ENCODE results near the gene ARMC2.
A peak's percentile ranks its signal among the peaks of the same experiment; 100 is the strongest.
"Not testable (repeated sequence)": the region's sequence is repeated elsewhere in the genome, so short reads cannot be mapped to it uniquely, and the experiment has no call there.

Gene ARMC2

DNA sequence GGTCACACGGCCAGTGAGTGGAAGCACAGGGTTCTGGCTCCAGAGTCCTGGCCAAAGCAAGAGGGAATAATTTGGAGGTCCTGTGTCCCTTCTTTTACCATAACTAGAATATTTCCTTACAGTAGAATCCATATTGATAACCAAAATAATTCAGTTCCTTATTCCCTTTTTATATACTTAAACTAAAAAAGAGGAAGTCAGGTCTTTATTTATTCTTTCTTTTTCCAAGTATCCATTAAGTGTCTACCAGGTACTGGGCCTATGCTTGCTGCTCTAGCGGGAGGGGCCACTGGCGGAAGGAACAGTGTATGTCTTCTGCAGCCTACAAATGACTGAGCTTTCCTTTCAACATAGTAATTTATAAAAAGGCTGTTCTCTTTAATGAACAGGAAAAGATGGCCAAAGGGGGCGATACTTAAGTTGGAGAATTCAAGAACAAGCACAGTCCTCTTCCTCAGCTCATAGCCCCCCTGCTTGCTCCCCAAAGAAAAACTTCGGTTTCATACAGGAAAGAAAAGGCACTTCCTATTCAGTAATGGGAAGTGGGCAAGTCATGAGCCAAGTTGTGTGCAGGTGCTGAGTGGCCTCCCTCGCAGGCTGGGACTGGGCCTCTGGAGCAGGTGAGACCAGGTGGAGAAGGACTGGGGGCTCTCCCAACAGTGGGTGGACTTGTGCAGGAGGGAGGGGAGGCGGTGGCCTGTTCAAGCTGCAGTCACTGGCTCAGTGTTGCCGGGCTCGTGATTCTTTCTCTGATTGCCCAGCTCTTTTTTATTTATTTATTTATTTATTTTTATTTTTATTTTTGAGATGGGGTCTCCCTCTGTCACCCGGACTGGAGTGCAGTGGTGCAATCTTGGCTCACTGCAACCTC is 110.9 kb downstream of the ARMC2 start:
- DNase-seq = no peak

DNA sequence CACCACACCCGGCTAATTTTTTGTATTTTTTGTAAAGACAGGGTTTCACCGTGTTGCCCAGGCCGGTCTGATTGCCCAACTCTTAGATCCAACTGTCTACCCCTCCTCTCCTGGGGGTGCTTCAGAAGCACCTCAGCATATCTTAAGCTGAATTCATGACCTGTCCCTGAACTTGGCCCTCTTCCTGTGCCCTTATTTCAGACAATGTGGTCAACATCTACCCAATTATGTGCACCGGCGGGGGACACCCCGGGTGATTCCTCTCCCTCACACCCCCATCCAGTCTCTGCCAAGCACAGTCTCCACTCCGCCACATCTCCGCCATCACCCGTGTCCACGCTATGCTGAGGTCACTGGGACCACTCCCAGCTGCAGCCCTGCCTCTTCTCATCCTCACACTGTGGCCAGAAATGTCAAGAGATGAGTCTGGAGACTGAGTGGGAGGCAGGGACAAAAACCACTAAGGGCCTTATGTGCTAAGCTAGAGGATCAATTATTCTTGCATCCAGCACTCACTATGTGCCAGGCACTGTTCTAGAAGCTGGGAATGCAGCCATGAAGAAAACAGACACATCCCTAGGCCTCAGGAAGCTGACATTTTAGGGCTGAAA is 111.9 kb downstream of the ARMC2 start:
- DNase-seq = no peak

DNA sequence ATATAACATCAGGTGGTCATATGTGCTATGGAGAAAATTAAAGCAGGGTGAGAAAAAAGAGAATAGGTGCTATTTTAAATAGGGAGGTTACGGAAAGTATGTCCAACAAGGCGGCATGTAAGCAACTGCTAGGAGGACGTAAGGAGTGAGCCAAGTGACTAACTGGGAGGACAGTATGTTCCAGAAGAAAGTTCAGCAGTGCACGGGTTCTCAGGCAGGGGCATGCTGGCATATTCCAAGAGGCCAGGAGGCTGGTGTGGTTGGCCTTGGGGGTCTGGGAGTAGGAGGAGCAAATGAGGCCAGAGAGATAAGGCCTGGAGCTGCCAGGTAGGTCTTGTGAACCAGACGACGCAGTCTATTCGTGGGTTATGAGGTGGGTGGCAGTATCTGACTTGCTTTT is 112.4 kb downstream of the ARMC2 start:
- DNase-seq = no peak

DNA sequence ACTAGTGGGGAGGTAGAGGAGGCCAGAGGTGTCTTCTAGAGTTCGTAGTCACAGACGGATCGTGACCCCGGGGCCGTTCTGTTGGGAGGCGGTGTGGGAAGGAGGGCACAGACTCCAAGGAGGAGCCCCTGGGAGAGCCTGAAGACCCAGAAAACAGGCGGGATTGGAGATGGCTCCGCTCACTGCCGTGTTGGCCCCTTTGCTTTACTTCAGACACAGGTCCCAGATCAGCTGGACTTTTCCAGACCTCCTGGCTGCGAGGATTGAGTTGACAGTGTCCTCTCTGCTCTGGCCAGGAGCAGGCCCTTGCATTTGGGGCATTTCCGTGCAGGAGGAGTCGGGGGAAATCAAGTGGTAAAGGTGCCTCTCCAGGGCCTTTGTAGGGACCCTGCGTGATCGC is 112.9 kb downstream of the ARMC2 start:
- no peak for DNase-seq

DNA sequence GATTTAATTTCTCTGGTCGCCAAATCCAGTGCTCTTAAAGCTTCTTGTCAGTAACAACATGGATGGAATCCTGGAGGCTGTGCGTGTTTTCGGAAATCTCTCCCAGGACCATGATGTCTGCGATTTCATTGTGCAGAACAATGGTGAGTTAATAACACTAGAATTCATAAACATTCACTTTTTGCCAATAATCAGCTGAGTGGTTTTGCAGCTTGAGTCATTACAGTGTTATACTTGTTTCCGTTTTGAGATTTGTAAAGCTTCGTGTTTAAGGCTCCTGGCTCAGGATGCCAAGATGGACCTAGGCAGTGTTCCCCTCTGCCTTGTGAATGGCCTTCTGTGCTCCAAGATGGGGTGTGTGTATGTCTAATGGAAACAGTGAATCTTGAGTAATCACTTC is 113.8 kb downstream of the ARMC2 start:
- DNase-seq = no peak

DNA sequence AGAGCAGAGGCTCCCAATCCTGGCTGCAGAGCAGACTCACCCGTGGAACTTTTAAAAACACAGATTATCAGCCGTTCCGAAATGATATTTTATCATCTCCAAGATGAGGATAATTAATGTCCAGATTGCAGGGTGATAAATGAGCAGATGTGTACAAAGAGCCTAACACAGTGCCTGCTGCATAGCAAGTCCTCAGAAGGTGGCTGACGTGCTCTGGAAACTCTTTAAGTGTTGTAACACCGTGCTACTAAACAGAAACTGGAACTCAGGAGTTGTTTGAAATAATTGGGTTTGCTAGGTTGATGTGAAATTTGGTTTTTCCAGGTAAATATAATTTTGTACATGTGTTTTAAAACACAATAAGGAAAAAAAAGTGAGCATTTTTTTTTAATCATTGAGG is 118.0 kb downstream of the ARMC2 start:
- no peak for DNase-seq

DNA sequence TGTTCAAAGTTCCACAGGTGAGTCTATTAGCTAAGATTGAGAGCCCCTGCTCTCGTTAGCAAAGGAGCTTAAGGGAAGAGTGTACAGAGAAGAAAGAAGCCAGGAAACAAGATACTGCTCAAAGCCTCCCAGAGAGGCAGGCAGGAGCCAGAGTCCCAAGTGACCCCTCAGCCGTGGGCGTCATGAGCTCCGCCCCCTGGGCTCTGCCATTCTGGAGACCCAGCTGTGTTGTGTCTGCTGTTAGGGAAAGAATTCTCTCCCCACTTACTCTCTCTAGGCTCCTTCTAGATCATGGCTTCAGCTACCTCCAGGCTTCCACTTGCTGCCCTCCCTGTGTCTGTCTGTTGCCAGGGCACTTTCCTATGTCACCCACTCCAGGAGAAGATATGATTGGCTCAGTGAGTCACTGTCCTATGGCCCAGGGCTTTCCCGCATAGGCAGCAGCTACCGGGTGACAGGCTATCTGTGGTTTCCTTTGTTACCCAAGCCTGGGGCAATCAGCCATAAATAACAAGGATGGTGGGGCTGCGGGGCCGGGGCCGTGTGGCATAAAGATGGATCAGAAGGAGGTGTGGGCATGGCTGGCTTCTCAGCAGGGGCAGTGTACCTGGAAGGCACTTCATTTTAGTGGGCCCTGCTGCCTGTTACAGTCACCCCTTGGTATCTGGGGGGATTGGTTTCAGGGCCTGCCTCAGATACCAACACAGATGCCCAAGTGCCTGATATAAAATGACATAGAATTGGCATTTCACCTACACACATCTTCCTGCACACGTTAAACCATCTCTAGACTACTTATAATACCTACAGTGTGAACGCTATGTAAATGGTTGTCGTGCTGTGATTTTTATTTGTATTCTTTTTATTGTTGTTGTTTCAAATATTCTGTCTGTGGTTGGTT is 118.9 kb downstream of the ARMC2 start:
- DNase-seq = peak; percentile 55

DNA sequence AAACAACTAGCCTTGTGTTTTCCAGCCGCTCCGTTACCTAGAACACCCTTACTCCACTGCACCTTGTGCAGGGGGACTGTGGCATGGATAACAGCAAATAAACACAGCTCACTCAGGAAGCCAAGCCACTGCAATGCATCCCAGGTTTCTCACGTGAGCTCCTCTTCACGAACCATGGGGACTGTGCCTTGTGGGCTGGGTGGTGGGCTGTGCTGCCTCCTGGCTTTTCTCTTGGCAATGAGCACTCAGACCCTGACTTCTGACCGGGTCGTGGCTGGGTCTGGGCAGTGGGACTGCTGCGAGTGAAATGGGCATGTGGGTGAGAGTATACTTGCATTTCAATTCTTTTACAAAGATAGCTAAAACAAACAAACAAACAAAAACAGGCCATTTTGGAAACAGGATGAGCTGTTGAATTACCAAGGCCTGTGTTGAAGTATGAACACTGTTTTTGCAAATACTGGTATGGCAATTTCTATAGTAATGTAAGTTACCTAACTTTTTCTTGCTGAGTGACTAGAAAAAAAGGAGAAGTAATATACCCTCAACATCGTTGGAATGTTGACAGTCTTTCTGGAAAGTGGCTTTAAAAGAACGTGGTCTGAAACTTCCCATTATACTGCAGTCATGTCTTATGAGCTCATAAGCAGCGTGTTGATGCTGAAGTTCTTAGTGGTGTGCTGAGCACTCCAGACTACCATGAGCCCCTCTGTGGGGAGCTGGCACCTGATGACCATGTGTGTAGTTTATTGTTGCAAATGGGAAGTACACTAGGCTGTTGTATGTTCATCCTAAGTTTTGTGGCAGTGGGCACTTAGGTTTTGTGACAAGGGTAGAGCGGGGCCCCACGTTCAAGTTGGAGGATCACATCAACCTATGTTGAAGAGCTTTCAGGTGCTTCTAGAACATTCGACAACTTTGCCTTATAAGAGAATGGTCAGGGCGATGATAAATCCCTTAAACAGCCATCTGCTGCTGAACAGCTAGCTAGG is 120.4 kb downstream of the ARMC2 start:
- DNase-seq = no peak

DNA sequence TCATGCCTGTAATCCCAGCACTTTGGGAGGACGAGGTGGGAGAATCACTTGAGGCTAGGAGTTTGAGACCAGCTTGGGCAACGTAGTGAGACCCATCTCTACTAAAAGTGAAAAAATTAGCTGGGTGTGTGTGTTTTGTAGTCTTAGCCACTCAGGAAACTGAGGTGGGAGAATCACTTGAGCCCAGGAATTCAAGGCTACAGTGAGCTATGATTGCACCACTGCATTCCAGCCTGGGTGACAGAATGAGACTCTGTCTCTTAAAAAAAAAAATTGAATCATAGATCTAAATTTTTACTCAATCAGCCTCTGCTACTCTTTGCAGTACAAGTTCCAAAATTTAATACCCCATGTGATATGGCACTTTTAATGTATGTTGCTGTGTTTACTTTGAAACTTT is 121.6 kb downstream of the ARMC2 start:
- no peak for DNase-seq

DNA sequence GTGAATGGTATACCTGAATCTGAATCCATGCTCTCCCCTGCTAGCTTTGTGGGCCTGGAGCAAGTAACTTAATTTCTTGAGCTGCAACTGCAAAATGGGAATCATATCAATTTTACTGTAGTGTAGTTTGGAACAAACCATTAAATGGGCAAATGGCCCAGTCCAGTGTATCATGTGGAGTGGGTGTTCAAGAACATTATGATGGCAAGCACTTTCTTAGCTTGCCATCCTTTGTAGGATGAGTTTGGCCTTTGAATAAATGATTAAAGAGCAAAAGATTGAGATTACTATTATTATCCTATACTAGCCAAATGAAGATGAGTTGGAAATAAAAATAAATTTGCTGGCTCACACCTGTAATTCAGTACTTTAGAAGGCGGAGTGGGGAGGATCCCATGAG is 126.0 kb downstream of the ARMC2 start:
- DNase-seq = no peak

DNA sequence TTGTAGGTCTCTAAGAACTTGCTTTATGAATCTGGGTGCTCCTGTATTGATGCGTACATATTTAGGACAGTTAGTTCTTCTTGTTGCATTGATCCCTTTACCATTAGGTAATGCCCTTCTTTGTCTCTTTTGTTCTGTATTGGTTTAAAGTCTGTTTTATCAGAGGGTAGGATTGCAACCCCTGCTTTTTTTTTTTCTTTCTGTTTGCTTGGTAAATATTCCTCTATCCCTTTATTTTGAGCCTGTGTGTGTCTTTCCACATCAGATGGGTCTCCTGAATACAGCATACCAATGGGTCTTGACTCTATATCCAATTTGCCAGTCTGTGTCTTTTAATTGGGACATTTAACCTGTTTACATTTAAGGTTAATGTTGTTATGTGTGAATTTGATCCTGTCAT is 130.4 kb downstream of the ARMC2 start:
- not testable (repeated sequence) for DNase-seq

DNA sequence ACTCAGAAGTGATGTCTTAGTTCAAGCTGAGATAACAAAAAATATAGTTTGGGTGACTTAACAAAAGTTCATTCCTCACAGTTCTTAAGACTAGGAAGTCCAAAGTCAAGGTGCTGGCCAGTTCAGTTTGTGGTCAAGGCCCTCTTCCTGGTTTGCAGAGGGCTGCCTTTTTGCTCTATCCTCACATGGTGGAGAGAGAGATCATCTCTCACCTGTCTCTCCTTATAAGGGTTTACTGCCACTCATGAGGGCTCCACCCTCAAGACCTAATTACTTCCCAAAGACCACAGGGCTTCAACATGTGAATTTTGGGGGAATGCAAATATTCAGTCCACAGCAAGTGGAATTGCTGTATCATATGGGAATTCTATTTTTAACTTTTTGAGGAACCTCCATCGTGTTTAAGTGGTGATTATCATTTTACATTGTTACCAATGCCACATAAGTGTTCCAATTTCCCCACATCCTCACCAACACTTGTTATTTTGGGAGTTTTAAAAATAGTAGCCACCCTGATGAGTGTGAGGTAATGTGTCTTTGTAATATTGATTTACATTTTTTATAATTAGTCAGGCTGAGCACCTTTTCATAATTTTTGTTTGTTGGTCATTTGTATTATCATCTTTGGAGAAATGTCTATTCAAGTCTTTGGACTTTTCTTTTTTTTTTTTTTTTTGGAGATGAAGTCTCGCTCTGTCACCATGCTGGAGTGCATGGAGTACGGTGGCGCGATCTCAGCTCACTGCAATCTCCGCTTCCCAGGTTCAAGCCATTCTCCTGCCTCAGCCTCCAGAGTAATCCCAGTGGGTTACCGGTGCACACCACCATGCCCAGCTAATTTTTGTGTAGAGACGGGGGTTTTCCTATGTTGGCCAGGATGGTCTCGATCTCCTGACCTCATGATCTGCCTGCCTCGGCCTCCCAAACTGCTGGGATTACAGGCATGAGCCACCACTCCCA is 134.2 kb downstream of the ARMC2 start:
- no peak for DNase-seq

DNA sequence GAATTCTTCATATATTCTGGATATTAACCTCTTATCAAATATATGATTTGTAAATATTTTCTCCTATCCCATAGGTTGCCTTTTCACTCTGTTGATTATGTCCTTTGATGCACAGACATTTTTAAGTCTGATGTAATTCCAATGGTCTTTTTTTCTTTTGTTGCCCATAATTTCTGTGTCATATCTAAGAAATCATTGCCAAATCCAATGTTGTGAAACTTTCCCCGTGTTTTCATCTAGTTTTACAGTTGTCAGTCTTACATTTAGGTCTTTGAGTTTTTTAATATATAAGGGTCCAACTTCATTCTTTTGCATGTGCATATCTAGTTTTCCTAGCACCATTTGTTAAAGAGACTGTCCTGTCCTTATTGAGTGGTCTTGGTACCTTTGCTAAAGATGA is 134.9 kb downstream of the ARMC2 start:
- no peak for DNase-seq

DNA sequence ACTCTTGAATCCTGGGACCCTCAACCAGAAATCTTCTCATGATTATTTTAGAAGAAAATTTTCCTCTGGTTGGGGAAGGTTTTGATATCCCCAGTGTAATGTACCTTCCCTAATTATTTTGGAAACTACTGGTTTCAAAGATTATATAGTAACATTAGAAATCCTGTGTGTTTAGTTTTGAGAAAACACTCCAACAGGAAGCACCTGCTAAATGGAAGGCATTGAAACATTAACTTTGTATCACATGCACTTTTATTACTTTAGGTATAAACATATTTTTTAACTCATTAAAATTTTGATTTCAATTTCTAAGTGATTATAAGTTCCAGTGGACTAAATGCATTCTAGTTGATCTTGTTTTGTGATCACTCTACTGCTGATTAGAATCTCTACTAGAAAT is 137.1 kb downstream of the ARMC2 start:
- no peak for DNase-seq

DNA sequence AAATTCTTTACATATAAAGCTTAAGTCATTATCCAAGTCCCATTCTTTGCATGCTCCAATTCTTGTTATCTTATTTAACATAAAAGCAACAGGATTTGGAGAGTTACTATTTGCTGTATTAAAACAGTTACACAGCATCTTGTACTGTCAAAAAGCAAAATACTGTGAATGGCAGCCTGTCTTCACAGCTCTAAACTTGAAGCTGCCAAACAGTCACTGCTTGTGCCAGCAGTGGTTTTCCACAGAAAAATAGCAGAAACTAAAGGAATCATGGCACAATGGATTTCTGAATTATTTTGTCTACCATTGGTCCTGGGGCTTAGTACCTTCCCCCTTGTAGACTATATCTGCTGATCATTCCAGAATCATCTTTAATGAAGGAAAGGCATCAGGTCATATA is 138.9 kb downstream of the ARMC2 start:
- DNase-seq = no peak

DNA sequence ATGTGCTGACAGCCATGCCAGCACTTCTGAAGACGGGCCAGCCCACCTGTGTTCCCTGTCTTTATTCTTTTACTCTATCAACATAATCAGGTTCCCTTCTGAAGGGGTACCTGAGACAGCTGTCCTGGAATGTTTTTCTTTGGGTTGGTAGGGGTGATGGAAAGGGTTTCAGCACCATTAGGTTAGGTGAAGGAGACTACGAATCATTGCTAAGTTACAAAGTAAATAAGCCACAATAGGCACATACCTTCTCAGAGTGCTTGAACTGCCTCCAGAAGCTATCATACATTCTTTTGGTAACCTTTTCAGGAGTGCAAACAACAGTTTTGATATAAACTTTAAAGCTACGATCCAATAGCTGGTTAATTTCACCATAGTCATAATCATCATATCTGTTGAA is 140.1 kb downstream of the ARMC2 start:
- DNase-seq = no peak

DNA sequence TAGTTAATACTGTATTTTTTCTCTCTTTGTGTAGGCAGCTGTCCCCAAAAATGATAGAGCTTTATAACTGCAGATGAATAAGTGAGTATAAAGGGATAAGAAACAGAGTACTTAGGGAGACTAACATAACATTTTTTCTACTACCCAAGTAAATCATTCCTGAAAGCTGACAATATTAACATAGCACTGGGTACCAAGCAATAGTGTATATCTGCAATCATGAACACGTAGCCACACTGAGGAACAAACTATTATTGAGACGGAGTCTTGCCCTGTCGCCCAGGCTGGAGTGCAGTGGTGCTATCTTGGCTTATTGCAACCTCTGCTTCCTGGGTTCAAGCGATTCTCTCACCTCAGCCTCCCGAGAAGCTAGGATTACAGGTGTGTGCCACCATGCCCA is 140.5 kb downstream of the ARMC2 start:
- no peak for DNase-seq

DNA sequence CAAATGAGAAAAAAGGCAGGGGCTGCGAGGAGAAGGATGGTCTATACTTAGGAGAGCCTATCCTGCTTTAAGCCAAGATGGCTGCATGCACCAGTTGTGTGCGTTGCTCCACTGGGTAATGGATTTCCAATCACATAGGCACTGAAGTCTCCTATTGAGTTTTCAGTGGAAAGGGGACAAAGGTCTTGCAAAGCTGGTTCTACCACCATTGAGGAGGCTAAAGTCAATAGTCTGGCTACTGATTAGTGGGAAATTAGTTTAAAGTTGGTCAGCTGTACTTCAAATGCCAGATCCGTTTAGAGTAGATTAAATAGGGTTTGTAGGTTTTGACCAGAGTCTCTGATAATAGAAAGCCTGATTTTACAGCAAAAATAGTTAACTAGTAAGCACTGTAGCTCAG is 141.5 kb downstream of the ARMC2 start:
- no peak for DNase-seq

DNA sequence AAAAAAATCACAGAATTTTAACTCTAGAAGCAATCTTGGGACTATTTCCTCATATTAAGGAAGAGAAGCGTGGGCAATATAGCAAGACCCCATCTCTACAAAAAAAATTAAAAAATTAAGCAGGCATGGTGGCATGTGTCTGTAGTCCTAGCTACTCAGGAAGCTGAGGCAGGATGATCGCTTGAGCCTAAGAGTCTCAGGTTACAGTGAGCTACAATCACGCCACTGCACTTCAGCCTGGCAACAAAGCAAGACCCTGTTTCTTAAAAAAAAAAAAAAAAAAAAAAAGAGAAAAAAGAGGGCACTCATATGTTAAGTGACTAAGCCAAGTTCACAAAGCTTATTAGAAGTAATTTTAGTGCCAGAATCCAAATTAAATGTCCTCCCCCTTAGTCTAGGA is 145.7 kb downstream of the ARMC2 start:
- no peak for DNase-seq

DNA sequence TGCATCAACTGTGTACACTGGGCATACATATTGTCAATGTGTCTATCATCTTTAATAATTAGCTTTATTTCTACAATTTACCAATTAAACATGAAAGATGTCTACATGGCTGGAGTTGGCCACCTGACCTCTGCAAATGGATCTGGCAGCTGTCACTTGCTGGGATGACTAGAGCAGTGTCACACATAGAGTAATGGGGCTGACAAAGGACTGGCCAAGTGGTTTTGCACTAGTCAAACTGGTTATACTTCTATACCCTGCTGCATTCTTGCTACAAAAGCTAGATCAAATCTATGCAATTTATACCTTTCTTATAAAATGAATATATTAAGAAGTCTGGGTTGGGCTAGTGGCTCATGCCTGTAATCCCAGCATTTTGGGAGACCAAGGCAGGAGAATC is 147.1 kb downstream of the ARMC2 start:
- no peak for DNase-seq

DNA sequence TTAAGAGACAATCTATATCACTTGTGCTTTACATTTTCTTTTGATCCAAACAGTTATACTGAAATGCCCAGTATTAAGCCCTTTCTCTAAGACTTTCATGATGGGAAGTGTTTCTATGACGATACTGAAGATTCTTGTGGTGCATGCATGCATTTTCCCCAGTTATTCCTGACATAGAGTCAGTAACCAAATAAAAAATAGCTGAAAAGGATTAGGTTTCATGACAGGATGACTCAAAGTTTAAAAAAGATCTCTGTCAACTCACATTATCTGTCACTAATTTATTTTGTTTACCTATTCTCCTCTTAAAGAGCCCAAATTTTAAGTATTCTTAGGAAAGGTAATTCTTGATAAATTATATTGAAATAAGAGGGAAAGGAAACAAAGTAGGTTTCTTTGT is 148.0 kb downstream of the ARMC2 start:
- no peak for DNase-seq

Measured in KG1 (cell line).